ENCODE results near the gene ELFN1.
"Not testable (repeated sequence)": the region's sequence is repeated elsewhere in the genome, so short reads cannot be mapped to it uniquely, and the experiment has no call there.

The ELFN1 gene

DNA sequence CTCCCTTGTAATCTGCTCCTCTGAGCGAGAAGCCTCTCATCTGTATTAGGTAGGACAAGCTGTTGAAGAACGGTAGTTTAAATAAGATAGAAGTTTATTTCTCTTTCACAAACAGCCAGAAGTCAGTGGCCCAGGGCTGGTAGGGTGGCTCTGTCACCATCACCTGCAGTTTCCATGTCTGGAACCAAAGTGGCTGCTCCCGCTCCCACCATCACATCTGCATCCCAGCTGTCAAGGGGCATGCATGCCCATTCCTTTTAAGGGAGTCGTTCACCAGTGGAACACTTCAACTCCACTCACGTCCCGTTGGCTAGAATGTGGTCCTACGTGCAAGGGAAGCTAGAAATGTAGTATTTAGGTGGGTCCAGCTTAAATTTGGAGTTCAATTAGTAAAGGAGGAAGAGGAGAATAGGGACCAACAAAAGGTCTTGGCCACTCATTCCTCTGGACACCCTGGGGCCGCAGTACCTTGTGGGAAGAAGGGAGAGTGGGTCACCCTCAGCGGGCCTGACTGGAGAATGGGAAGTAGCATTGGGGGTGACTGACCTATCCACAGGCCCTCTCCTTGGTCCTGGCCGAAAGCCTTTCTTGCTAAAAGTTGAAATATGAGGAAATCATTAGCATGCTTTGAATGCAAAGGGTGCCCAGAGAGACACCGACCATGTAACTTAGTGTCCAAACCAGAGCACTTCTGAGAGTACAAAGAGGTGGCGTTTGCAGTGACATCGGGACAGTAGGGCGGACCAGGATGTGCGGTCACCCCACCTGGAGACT, 48.0 kb downstream of the ELFN1 start:
- TF ChIP-seq, protein P1, sequence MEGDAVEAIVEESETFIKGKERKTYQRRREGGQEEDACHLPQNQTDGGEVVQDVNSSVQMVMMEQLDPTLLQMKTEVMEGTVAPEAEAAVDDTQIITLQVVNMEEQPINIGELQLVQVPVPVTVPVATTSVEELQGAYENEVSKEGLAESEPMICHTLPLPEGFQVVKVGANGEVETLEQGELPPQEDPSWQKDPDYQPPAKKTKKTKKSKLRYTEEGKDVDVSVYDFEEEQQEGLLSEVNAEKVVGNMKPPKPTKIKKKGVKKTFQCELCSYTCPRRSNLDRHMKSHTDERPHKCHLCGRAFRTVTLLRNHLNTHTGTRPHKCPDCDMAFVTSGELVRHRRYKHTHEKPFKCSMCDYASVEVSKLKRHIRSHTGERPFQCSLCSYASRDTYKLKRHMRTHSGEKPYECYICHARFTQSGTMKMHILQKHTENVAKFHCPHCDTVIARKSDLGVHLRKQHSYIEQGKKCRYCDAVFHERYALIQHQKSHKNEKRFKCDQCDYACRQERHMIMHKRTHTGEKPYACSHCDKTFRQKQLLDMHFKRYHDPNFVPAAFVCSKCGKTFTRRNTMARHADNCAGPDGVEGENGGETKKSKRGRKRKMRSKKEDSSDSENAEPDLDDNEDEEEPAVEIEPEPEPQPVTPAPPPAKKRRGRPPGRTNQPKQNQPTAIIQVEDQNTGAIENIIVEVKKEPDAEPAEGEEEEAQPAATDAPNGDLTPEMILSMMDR (IDR thresholded peaks at IDR 0.05; ENCODE audit: insufficient read depth, low read length, poor library complexity, severe bottlenecking): no peak
- TF ChIP-seq EZH2phosphoT487 (conservative IDR thresholded peaks at IDR 0.05; ENCODE audit: low read length): no peak
- Histone ChIP-seq H3F3A (ENCODE audit: insufficient read depth) (no peaks in the 10 kb centered on the region), H3K9me3 (ENCODE audit: insufficient read depth, low read length) (no peaks in the 10 kb centered on the region), H3K9ac (ENCODE audit: low read length) (no peak overlapping the region), H3K27me3 (ENCODE audit: low read length) (no peaks in the 10 kb centered on the region), H3K79me2 (ENCODE audit: insufficient read depth, low read length) (no peaks in the 10 kb centered on the region), H3K4me3 (ENCODE audit: insufficient read depth, low read length, poor library complexity, severe bottlenecking) (no peak overlapping the region), H4K20me1 (ENCODE audit: low read depth, low read length) (no peaks in the 10 kb centered on the region), H3K9me2 (replicated peaks; ENCODE audit: insufficient read depth, low read length) (no peaks in the 10 kb centered on the region), H3K4me2 (ENCODE audit: low read depth, low read length, poor library complexity, severe bottlenecking) (no peak overlapping the region), H3K27ac (ENCODE audit: low read depth, low read length) (no peak overlapping the region), H2AFZ (ENCODE audit: low read depth, low read length, severe bottlenecking) (no peak overlapping the region), H3K36me3 (ENCODE audit: low read length) (no peaks in the 10 kb centered on the region)

DNA sequence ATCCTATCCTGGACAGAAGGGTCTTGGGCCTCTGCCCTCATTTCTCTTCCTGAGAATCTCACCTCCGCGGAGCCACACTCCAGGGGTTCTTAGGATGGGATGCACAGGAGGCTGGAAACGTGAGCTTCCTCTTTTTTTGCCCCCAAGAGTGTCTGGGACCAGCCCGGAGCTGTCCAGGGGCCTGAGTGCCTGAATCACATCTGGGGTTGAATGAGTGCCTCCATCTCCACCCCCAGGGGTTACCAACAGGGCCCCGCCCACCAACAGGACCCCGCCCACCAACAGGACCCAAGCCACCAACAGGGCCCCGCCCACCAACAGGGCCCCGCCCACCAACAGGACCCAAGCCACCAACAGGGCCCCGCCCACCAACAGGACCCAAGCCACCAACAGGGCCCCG, 48.8 kb downstream of the ELFN1 start:
- not testable (repeated sequence) for H3K4me3 ChIP-seq (ENCODE audit: insufficient read depth, low read length, poor library complexity, severe bottlenecking); H3F3A ChIP-seq (ENCODE audit: insufficient read depth); H3K9me2 ChIP-seq (replicated peaks; ENCODE audit: insufficient read depth, low read length); H3K4me2 ChIP-seq (ENCODE audit: low read depth, low read length, poor library complexity, severe bottlenecking); H3K27ac ChIP-seq (ENCODE audit: low read depth, low read length); H3K79me2 ChIP-seq (ENCODE audit: insufficient read depth, low read length); H4K20me1 ChIP-seq (ENCODE audit: low read depth, low read length); H3K9me3 ChIP-seq (ENCODE audit: insufficient read depth, low read length); H3K27me3 ChIP-seq (ENCODE audit: low read length); H3K36me3 ChIP-seq (ENCODE audit: low read length); H3K9ac ChIP-seq (ENCODE audit: low read length); H2AFZ ChIP-seq (ENCODE audit: low read depth, low read length, severe bottlenecking)

DNA sequence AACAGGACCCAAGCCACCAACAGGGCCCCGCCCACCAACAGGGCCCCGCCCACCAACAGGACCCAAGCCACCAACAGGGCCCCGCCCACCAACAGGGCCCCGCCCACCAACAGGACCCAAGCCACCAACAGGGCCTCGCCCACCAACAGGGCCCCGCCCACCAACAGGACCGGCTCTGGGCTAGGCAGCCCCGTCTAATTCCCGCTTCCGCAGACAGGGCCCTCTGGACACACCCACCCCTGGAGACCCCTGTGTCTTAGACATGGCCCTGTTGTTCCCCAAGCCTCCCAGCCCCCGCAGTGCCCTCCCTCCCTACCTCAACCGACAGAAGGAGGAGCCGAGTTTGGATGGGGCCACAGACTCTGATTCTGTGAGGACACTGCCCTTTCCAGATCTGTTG, 49.2 kb downstream of the ELFN1 start:
- H3K9ac ChIP-seq (ENCODE audit: low read length); H3K79me2 ChIP-seq (ENCODE audit: insufficient read depth, low read length); H3K4me3 ChIP-seq (ENCODE audit: insufficient read depth, low read length, poor library complexity, severe bottlenecking); H2AFZ ChIP-seq (ENCODE audit: low read depth, low read length, severe bottlenecking); H3K27me3 ChIP-seq (ENCODE audit: low read length); H3K27ac ChIP-seq (ENCODE audit: low read depth, low read length); H3K9me2 ChIP-seq (replicated peaks; ENCODE audit: insufficient read depth, low read length); H3K36me3 ChIP-seq (ENCODE audit: low read length); H3K9me3 ChIP-seq (ENCODE audit: insufficient read depth, low read length); H3K4me2 ChIP-seq (ENCODE audit: low read depth, low read length, poor library complexity, severe bottlenecking); H3F3A ChIP-seq (ENCODE audit: insufficient read depth); H4K20me1 ChIP-seq (ENCODE audit: low read depth, low read length): not testable (repeated sequence)

DNA sequence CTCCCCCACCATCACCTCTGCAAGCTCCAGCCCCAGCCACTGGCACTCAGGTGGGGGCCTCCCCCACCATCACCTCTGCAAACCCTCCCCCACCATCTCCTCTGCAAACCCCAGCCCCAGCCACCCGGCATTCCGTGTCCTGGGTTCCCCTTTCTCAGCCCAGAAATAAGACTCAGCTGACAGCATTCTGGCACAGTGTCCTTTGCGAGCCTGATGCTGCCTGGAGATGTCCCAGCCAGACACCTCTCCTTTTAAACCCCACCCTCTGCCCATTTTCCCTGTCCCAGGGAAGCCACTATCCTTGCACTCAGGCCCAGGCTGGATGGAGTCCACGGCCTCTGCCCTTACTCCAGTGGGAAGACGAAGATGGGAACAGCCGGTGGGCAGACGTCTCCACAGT, 49.8 kb downstream of the ELFN1 start:
- H3K4me3 ChIP-seq (ENCODE audit: insufficient read depth, low read length, poor library complexity, severe bottlenecking): no peak overlapping the region
- no peaks in the 10 kb centered on the region for H4K20me1 ChIP-seq (ENCODE audit: low read depth, low read length)
- H3K79me2 ChIP-seq (ENCODE audit: insufficient read depth, low read length): no peaks in the 10 kb centered on the region
- no peak overlapping the region for H3K27ac ChIP-seq (ENCODE audit: low read depth, low read length)
- H2AFZ ChIP-seq (ENCODE audit: low read depth, low read length, severe bottlenecking): no peak overlapping the region
- no peaks in the 10 kb centered on the region for H3K27me3 ChIP-seq (ENCODE audit: low read length)
- no peak for TF ChIP-seq EZH2phosphoT487 (conservative IDR thresholded peaks at IDR 0.05; ENCODE audit: low read length)
- TF ChIP-seq, protein P1 (IDR thresholded peaks at IDR 0.05; ENCODE audit: insufficient read depth, low read length, poor library complexity, severe bottlenecking): no peak
- no peaks in the 10 kb centered on the region for H3K9me2 ChIP-seq (replicated peaks; ENCODE audit: insufficient read depth, low read length)
- H3K9me3 ChIP-seq (ENCODE audit: insufficient read depth, low read length): no peaks in the 10 kb centered on the region
- no peak overlapping the region for H3K9ac ChIP-seq (ENCODE audit: low read length)
- no peak overlapping the region for H3K4me2 ChIP-seq (ENCODE audit: low read depth, low read length, poor library complexity, severe bottlenecking)
- H3K36me3 ChIP-seq (ENCODE audit: low read length): no peaks in the 10 kb centered on the region
- H3F3A ChIP-seq (ENCODE audit: insufficient read depth): no peaks in the 10 kb centered on the region
